ENCODE measurements around the gene KCNS1. TPM values are rescaled to one million over a fixed set of nuclear protein-coding genes. Genes with fewer than 3 reads are reported as not detected.
"Not testable (repeated sequence)": the region's sequence is repeated elsewhere in the genome, so short reads cannot be mapped to it uniquely, and the experiment has no call there.

The KCNS1 gene
- total RNA-seq, 1 donor from 2014 or later: 0.68 TPM

- DNase-seq: no peak
Measured at GRCh38 chr20:45073221-45073620, 27.7 kb downstream of the KCNS1 start.

- DNase-seq: no peak
Measured at GRCh38 chr20:45072066-45072465, 28.9 kb downstream of the KCNS1 start.

GRCh38 chr20:45070932-45071632 lies 29.8 kb downstream of the KCNS1 start:
- DNase-seq: peak; percentile 70

GRCh38 chr20:45069261-45069660 lies 31.7 kb downstream of the KCNS1 start:
- no peak for DNase-seq

- no peak for DNase-seq
Measured at GRCh38 chr20:45067558-45067957, 33.4 kb downstream of the KCNS1 start.

- DNase-seq: no peak
Measured at GRCh38 chr20:45067087-45067486, 33.8 kb downstream of the KCNS1 start.

- DNase-seq: no peak
Measured at GRCh38 chr20:45066372-45066771, 34.6 kb downstream of the KCNS1 start.

- DNase-seq: no peak
Measured at GRCh38 chr20:45064812-45065211, 36.1 kb downstream of the KCNS1 start.

GRCh38 chr20:45063107-45063506 lies 37.8 kb downstream of the KCNS1 start:
- not testable (repeated sequence) for DNase-seq

- peak; percentile 69 for DNase-seq
Measured at GRCh38 chr20:45061244-45061643, 39.7 kb downstream of the KCNS1 start.

- no peak for DNase-seq
Measured at GRCh38 chr20:45060294-45060693, 40.6 kb downstream of the KCNS1 start.

- DNase-seq: peak; percentile 25
Measured at GRCh38 chr20:45059022-45059728, 41.8 kb downstream of the KCNS1 start.

GRCh38 chr20:45058168-45058850 lies 42.6 kb downstream of the KCNS1 start:
- no peak for DNase-seq

GRCh38 chr20:45056473-45057173 lies 44.3 kb downstream of the KCNS1 start:
- no peak for DNase-seq

- DNase-seq: no peak
Measured at GRCh38 chr20:45055056-45055455, 45.9 kb downstream of the KCNS1 start.

- no peak for DNase-seq
Measured at GRCh38 chr20:45053430-45054351, 47.2 kb downstream of the KCNS1 start.

- no peak for DNase-seq
Measured at GRCh38 chr20:45052698-45053429, 48.1 kb downstream of the KCNS1 start.

- DNase-seq: no peak
Measured at GRCh38 chr20:45051204-45052060, 49.5 kb downstream of the KCNS1 start.

- DNase-seq: no peak
Measured at GRCh38 chr20:45049904-45050471, 50.9 kb downstream of the KCNS1 start.

GRCh38 chr20:45049438-45049837 lies 51.5 kb downstream of the KCNS1 start:
- DNase-seq: peak; percentile 40

Measured in dermis blood vessel endothelial cell (primary cell).